Neural cell (in vitro differentiated cells): ENCODE data around the gene FEZF2.

ENCODE experiments used
- CTCF ChIP-seq: fragments of 450-650 bp; IDR thresholded peaks from 2 replicates; pipeline ENCODE4 v1.5.1; 2014; ENCODE audit warnings: antibody characterized with exemption, mild to moderate bottlenecking, moderate library complexity; ENCODE audit not compliant: poor library complexity, severe bottlenecking
- EP300 ChIP-seq: fragments of 450-650 bp; conservative IDR thresholded peaks from 2 replicates; pipeline ENCODE4 v1.6.1; 2014; ENCODE audit warnings: antibody characterized with exemption, mild to moderate bottlenecking, moderate library complexity; ENCODE audit not compliant: poor library complexity, severe bottlenecking
- EZH2 ChIP-seq: fragments of 200-600, 300-800 bp; shearing (Covaris generic), sonication (generic); IDR thresholded peaks from 2 replicates; pipeline ENCODE4 v1.6.1; 2014; ENCODE audit warnings: antibody characterized with exemption, low read length, borderline replicate concordance, mild to moderate bottlenecking; ENCODE audit not compliant: insufficient read depth, poor library complexity, severe bottlenecking
- MXI1 ChIP-seq: fragments of 450-650 bp; conservative IDR thresholded peaks from 2 replicates; pipeline ENCODE4 v1.6.1; 2014; ENCODE audit warnings: antibody characterized with exemption, mild to moderate bottlenecking; ENCODE audit not compliant: poor library complexity, severe bottlenecking
- SMC3 ChIP-seq: fragments of 450-650 bp; conservative IDR thresholded peaks from 2 replicates; pipeline ENCODE4 v1.6.1; 2014; ENCODE audit warnings: antibody characterized with exemption, mild to moderate bottlenecking, moderate library complexity; ENCODE audit not compliant: poor library complexity

- TF ChIP-seq SMC3 = no peak
- TF ChIP-seq CTCF = no peak
- no peak for TF ChIP-seq EZH2
- TF ChIP-seq EP300 = no peak
- TF ChIP-seq MXI1 = no peak
These were observed 3.0 kb upstream of the FEZF2 start for GRCh38 chr3:62376454-62376720.
